HUES64 (cell line): Measurements from ENCODE around the gene JUND.

ENCODE experiments used
- H3K27ac ChIP-seq: 2 replicates; pipeline ENCODE4 v1.7.0; 2013; ENCODE audit warnings: low read depth, low read length, inconsistent platforms
- H3K27me3 ChIP-seq: 2 replicates; pipeline ENCODE4 v1.6.1; 2013; ENCODE audit warnings: mild to moderate bottlenecking, low read length; ENCODE audit not compliant: insufficient read depth
- H3K36me3 ChIP-seq: 2 replicates; pipeline ENCODE4 v1.6.1; 2013; ENCODE audit warnings: mild to moderate bottlenecking, low read length; ENCODE audit not compliant: insufficient read depth
- H3K4me1 ChIP-seq: 2 replicates; pipeline ENCODE4 v1.6.1; 2013; ENCODE audit warnings: mild to moderate bottlenecking, low read length, moderate library complexity; ENCODE audit not compliant: insufficient read depth
- H3K4me3 ChIP-seq: 2 replicates; pipeline ENCODE4 v1.5.1; 2013; ENCODE audit warnings: mild to moderate bottlenecking, low read length, moderate library complexity
- H3K9ac ChIP-seq: 2 replicates; pipeline ENCODE4 v1.6.1; 2013; ENCODE audit warnings: mild to moderate bottlenecking, low read depth, low read length
- H3K9me3 ChIP-seq: 2 replicates; pipeline ENCODE4 v1.6.1; 2013; ENCODE audit warnings: low read depth, low read length; ENCODE audit not compliant: insufficient read depth
- WGBS: fragments of 150-250, 120-280 bp; methylation state at CpG from one replicate; pipeline ENCODE4 v1.1.7; 2013; ENCODE audit warnings: missing lambda C conversion rate; 5-methylcytosine and 5-hydroxymethylcytosine counted together

The JUND gene

GRCh38 chr19:18286973-18287635 is 5.7 kb upstream of the JUND start:
- 41% methylated on average over 21 of the region's 21 CpGs for WGBS
- Histone ChIP-seq H3K27me3 (no peaks in the 10 kb centered on the region), H3K4me3 (peak overlapping the region; percentile 43), H3K4me1 (peaks cover 12% of the 10 kb centered on the region), H3K9ac (peak overlapping the region; percentile 47), H3K9me3 (no peaks in the 10 kb centered on the region), H3K27ac (peak overlapping the region; percentile 68), H3K36me3 (no peaks in the 10 kb centered on the region)

DNA sequence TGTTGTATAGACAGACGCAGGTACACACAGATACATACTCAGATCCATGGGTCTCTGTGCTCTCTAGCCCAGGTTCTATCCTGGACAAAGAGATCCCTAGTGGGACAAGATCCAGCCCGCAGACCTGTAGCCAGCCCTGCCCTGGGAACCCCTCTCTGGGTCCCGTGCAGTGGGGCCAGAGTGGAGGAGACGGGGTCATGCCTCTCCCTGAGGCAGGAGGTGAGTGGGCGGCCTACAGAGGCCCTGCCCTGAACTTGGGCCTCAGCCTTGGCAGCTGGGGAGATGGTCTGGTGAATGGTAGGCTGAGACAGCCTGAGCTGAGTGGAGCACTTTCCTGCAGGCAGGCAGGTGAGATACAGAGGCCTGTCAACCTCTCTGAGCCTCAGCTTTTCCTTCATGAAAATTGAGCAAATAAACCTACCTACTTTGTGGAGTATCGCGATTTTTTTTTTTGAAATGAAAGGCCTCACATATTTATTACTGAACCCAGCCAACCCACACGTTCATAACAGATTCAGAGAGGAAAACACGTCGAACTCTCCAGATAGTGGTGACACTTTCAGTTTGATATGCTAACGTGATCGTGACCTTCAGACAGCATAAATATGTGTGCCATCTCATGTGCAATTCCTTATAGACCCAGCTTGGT is 3.4 kb upstream of the JUND start:
- H3K36me3 ChIP-seq = no peaks in the 10 kb centered on the region
- H3K9me3 ChIP-seq = no peaks in the 10 kb centered on the region
- H3K27me3 ChIP-seq = no peaks in the 10 kb centered on the region
- H3K4me1 ChIP-seq = peaks cover 11% of the 10 kb centered on the region
- no peak overlapping the region for H3K9ac ChIP-seq
- WGBS = 89% methylated on average over 12 of the region's 12 CpGs
- H3K27ac ChIP-seq = no peak overlapping the region
- H3K4me3 ChIP-seq = no peak overlapping the region

DNA sequence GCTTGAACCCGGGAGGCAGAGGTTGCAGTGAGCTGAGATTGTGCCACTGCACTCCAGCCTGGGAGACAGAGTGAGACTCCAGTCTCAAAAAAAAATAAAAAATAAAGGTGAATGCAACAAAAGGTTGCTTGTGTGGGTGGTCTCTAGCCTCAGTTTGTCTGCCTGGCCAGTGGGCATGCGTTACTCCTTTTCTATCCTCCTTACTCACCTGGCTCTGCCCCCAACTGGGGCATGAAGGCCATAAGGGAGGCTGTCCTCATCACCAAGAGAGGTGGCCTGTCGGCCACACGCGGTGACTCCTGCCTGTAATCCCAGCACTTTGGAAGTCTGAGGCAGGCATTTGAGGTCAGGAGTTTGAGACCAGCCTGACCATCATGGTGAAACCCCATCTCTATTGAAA is 1.9 kb upstream of the JUND start:
- WGBS = 93% methylated on average over 5 of the region's 5 CpGs
- H3K9me3 ChIP-seq = no peaks in the 10 kb centered on the region
- H3K4me1 ChIP-seq = peaks cover 7% of the 10 kb centered on the region
- H3K27ac ChIP-seq = no peak overlapping the region
- H3K4me3 ChIP-seq = no peak overlapping the region
- no peaks in the 10 kb centered on the region for H3K27me3 ChIP-seq
- H3K36me3 ChIP-seq = peaks cover 7% of the 10 kb centered on the region
- no peak overlapping the region for H3K9ac ChIP-seq

DNA sequence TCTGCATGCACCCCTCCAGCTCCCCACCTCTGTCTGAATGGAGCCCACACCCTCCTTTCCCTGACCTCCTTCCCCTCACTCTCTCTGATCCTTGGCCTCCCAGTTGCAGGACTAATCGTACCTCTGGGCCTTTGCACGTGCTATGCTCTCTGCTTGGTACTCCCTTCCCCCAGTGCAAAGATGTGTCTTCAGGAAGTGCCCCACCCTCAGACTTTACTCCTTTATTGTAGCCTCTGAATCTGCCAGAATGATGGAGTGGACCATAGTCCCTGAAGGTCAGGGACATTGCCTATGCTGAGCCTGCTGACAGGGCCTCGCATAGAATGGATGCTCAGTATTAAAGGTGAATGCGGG is 1.3 kb upstream of the JUND start:
- Histone ChIP-seq H3K9ac (peak overlapping the region; percentile 83), H3K27me3 (no peaks in the 10 kb centered on the region), H3K4me1 (peaks cover 3% of the 10 kb centered on the region; the same call in 1 of the 2 replicates), H3K27ac (peak overlapping the region; percentile 96), H3K9me3 (no peaks in the 10 kb centered on the region), H3K4me3 (peak overlapping the region; percentile 50), H3K36me3 (peaks cover 11% of the 10 kb centered on the region)
- 84% methylated on average over 4 of the region's 4 CpGs for WGBS

DNA sequence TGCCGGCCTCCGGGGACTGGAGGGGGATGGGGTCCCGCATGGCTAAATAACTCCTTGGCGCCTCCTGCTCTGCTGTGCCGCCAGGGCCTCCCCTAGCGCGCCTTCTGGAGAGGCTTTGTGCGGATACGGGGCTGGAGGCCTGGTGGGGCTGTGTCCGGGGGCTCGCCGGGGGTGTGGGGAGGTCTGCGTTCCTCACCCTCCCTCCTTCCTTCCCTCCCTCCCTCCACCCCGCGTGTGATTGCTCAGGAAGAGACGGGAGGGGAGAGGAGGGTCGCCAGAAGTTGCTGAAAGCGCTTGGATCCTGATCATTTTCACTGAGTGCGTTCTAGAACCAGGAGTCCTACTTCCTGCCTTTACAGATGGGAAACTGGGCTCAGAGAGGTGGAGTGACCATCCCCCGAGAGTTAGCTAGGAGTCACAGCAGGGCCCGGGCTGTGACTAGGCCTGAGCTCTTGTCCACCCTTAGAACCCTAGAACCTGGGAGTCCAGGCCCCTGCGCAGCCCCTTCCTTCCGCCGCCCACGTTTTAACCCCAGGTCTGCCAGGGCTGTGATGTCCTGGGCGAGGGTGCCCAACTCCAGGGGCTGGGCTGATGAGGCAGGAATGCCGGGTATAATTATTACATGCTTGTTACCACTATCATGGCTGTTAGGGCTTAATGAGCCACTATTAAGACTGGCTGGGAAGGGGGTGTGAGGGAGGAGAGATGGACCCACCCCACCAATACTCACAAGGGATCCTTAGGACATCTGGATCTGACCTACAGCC is 782 bp upstream of the JUND start:
- Histone ChIP-seq H3K27ac (peak overlapping the region; percentile 96), H3K36me3 (peaks cover 11% of the 10 kb centered on the region), H3K9ac (peak overlapping the region; percentile 83), H3K27me3 (no peaks in the 10 kb centered on the region), H3K4me3 (peak overlapping the region; percentile 50), H3K4me1 (no peaks in the 10 kb centered on the region), H3K9me3 (no peaks in the 10 kb centered on the region)
- WGBS = 11% methylated on average over 18 of the region's 27 CpGs

DNA sequence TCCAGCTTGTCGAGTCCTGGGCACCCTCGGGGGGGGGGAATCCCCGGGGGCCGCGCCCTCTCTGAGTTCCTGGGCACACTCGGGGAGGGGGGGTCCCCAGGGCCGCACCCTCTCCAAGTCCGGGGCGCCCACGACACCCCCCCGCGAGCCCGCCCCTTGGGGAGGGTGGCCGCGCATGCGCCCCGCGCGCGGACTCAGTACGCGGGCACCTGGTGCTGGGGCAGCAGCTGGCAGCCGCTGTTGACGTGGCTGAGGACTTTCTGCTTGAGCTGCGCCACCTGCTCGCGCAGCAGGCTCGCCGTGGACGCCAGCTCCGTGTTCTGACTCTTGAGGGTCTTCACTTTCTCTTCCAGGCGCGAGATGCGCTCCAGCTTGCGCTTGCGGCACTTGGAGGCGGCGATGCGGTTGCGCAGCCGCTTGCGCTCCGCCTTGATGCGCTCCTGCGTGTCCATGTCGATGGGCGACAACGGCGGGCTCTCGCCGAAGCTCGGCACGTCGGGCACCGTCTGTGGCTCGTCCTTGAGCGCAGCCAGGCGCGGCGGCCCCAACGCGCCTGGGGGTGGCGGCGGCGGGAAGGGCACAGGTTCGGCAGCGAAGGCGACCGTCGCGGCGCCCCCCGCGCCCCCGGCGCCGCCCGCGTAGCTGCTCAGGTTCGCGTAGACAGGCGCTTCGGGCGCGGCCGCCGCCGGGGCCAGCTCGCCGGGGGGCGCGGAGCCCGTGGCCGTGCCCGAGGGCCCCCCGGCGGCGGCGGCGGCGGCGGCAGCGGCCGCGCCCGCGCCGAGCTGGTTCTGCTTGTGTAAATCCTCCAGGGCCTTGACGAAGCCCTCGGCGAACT is 958 bp downstream of the JUND start:
- no peaks in the 10 kb centered on the region for H3K27me3 ChIP-seq
- H3K4me3 ChIP-seq = peak overlapping the region; percentile 99
- under 1% methylated on average over 111 of the region's 111 CpGs for WGBS
- H3K27ac ChIP-seq = peak overlapping the region; percentile 93
- H3K36me3 ChIP-seq = peaks cover 11% of the 10 kb centered on the region
- peak overlapping the region; percentile 93 for H3K9ac ChIP-seq
- H3K9me3 ChIP-seq = no peaks in the 10 kb centered on the region
- H3K4me1 ChIP-seq = no peaks in the 10 kb centered on the region

GRCh38 chr19:18279516-18280246 is 1.7 kb downstream of the JUND start:
- Histone ChIP-seq H3K27ac (peak overlapping the region; percentile 93), H3K4me3 (peak overlapping the region; percentile 99), H3K4me1 (no peaks in the 10 kb centered on the region), H3K9me3 (no peaks in the 10 kb centered on the region), H3K36me3 (peaks cover 11% of the 10 kb centered on the region), H3K9ac (peak overlapping the region; percentile 93), H3K27me3 (no peaks in the 10 kb centered on the region)
- WGBS = under 1% methylated on average over 38 of the region's 55 CpGs

GRCh38 chr19:18279266-18279515 is 2.2 kb downstream of the JUND start:
- H3K4me3 ChIP-seq = peak overlapping the region; percentile 99
- H3K36me3 ChIP-seq = peaks cover 11% of the 10 kb centered on the region
- 27% methylated on average over 5 of the region's 5 CpGs for WGBS
- no peaks in the 10 kb centered on the region for H3K4me1 ChIP-seq
- no peaks in the 10 kb centered on the region for H3K9me3 ChIP-seq
- peak overlapping the region; percentile 1; the same call in 1 of the 2 replicates for H3K27ac ChIP-seq
- peak overlapping the region; percentile 8; the same call in 1 of the 2 replicates for H3K9ac ChIP-seq
- no peaks in the 10 kb centered on the region for H3K27me3 ChIP-seq

DNA sequence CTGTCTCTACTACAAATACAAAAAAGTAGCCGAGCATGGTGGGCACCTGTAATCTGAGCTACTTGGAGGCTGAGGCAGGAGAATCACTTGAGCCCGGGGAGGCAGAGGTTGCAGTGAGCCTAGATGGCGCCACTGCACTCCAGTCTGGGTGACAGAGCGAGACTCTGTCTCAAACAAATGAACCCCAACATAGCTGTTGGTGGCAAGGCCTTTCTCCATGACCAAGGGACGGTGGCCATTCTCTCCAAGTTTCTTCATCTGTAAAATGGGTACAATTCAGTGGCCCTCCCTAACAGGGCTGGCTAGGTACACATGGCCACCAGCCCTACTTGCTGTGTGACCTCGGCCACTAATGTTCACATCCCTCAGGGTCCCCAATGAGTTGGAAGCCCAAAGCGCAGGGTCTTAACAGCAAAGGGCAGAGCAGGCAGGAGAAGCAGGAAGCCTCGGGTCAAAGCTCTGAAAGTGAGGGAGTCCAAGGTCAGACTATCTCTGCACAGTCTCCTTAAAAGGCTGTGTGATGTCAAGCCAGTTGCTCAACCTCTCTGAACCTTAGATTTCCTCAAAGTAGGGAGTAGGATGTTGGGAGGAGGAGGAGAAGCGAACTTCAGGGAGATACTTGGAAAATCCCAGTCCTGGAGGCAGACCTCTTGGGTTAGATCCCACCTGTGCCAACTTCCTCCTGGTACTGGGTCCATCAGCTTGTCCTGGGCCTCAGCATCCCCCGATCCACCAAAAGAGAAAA is 2.7 kb downstream of the JUND start:
- no peaks in the 10 kb centered on the region for H3K4me1 ChIP-seq
- H3K9me3 ChIP-seq = no peaks in the 10 kb centered on the region
- peaks cover 11% of the 10 kb centered on the region for H3K36me3 ChIP-seq
- WGBS = 87% methylated on average over 10 of the region's 10 CpGs
- H3K4me3 ChIP-seq = peak overlapping the region; percentile 99
- H3K9ac ChIP-seq = peak overlapping the region; percentile 8; the same call in 1 of the 2 replicates
- H3K27ac ChIP-seq = peak overlapping the region; percentile 1; the same call in 1 of the 2 replicates
- H3K27me3 ChIP-seq = no peaks in the 10 kb centered on the region

DNA sequence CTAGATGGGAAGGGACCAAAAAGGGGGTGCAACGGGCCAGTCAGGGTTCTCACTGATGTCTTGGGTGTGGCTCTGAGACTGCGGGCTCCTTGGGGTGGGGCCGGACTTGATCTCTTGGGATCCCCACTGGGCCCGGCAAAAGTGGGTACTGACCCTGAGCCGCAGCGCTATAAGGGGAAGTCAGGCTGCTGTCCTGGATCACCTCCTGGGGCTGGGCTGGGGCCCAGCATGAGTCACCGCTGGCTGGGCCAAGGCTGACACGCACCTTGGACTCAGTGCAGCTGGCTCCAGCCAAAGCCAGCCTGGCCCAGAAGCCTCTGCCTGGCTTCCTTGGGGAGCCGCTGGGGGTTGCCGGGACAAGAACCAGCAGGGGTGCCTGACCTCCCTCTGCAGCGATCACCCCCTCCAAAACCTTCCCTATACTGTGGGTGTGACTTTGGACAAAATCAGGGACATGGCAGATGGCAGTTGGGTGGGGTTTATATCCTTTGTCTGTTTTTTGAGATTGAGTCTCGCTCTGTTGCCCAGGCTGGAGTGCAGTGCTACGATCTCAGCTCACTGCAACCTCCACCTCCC is 6.6 kb downstream of the JUND start:
- no peak overlapping the region for H3K9ac ChIP-seq
- 86% methylated on average over 12 of the region's 13 CpGs for WGBS
- H3K27ac ChIP-seq = peak overlapping the region; percentile 35; the same call in 1 of the 2 replicates

More for the DNA sequence above, 6.6 kb downstream of the JUND start:
- Histone ChIP-seq H3K9me3 (no peaks in the 10 kb centered on the region), H3K4me3 (no peak overlapping the region), H3K36me3 (peaks cover 11% of the 10 kb centered on the region), H3K27me3 (no peaks in the 10 kb centered on the region), H3K4me1 (no peaks in the 10 kb centered on the region)
